ENCODE results near the gene CCSER1.
"Not testable (repeated sequence)": the region's sequence is repeated elsewhere in the genome, so short reads cannot be mapped to it uniquely, and the experiment has no call there.

CCSER1 gene

GRCh38 chr4:91436556-91436955, 1309.4 kb downstream of the CCSER1 start:
- in situ Hi-C loops (cut with MboI; ENCODE audit: low sequenced_read_pairs, unreplicated experiment), result no loop called here
- DNase-seq (ENCODE audit: low spot score), result no peak
- no peak for TF ChIP-seq CTCF (IDR thresholded peaks at IDR 0.05; ENCODE audit: borderline replicate concordance, control extremely low read depth, extremely low read depth, insufficient read depth, missing control alignments)

GRCh38 chr4:91447168-91447567, 1320.0 kb downstream of the CCSER1 start:
- DNase-seq (ENCODE audit: low spot score), result no peak
- in situ Hi-C loops (cut with MboI; ENCODE audit: low sequenced_read_pairs, unreplicated experiment), result no loop called here
- TF ChIP-seq CTCF (IDR thresholded peaks at IDR 0.05; ENCODE audit: borderline replicate concordance, control extremely low read depth, extremely low read depth, insufficient read depth, missing control alignments), result no peak

- in situ Hi-C loops (cut with MboI; ENCODE audit: low sequenced_read_pairs, unreplicated experiment), result no loop called here
- no peak for DNase-seq (ENCODE audit: low spot score)
- TF ChIP-seq CTCF (IDR thresholded peaks at IDR 0.05; ENCODE audit: borderline replicate concordance, control extremely low read depth, extremely low read depth, insufficient read depth, missing control alignments), result no peak
These were observed 1321.6 kb downstream of the CCSER1 start for GRCh38 chr4:91448668-91449330.

GRCh38 chr4:91454111-91454510, 1326.9 kb downstream of the CCSER1 start:
- DNase-seq (ENCODE audit: low spot score), result no peak
- in situ Hi-C loops (cut with MboI; ENCODE audit: low sequenced_read_pairs, unreplicated experiment), result no loop called here
- no peak for TF ChIP-seq CTCF (IDR thresholded peaks at IDR 0.05; ENCODE audit: borderline replicate concordance, control extremely low read depth, extremely low read depth, insufficient read depth, missing control alignments)

DNA sequence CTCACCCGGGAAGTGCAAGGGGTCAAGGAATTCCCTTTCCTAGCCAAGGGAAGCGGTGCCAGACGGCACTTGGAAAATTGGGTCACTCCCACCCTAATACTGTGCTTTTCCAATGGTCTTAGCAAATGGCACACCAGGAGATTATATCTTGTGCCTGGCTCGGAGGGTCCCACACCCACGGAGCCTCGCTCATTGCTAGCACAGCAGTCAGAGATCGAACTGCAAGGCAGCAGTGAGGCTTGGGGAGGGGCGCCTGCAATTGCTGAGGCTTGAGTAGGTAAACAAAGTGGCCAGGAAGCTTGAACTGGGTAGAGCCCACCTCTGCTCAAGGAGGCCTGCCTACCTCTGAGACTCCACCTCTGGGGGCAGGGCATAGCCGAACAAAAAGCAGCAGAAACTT, 1335.4 kb downstream of the CCSER1 start:
- in situ Hi-C loops (cut with MboI; ENCODE audit: low sequenced_read_pairs, unreplicated experiment); DNase-seq (ENCODE audit: low spot score): not testable (repeated sequence)

GRCh38 chr4:91470671-91471070, 1343.5 kb downstream of the CCSER1 start:
- no peak for DNase-seq (ENCODE audit: low spot score)
- TF ChIP-seq CTCF (IDR thresholded peaks at IDR 0.05; ENCODE audit: borderline replicate concordance, control extremely low read depth, extremely low read depth, insufficient read depth, missing control alignments), result no peak
- in situ Hi-C loops (cut with MboI; ENCODE audit: low sequenced_read_pairs, unreplicated experiment), result no loop called here

DNA sequence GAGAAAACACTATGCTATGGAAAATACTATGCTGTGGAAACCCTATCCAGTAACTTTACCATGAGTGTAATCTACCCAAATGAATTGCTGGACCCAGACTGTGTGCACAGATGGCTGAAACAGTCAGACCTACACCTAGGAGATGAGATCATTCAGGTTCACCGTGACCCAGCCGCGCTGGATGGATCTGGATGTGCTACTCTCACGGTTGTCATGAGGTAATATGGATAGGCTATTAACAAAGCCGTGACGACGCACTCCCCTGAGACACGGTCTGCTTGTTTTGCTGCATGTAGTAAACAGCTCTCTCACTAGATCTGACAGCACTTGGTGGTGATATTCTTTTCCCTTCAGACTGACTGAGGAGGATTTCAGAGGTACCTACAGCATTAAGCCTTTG, 1344.1 kb downstream of the CCSER1 start:
- in situ Hi-C loops (cut with MboI; ENCODE audit: low sequenced_read_pairs, unreplicated experiment), result no loop called here
- DNase-seq (ENCODE audit: low spot score), result no peak
- no peak for TF ChIP-seq CTCF (IDR thresholded peaks at IDR 0.05; ENCODE audit: borderline replicate concordance, control extremely low read depth, extremely low read depth, insufficient read depth, missing control alignments)

Data from GM13976 (cell line).